ENCODE measurements around the gene EEF1AKMT2. TPM values are rescaled to one million over a fixed set of nuclear protein-coding genes. Genes with fewer than 3 reads are reported as not detected.

Gene EEF1AKMT2
- total RNA-seq, 1 experiment from 2014 or later, result 18.2 TPM

GRCh38 chr10:124831116-124831515, 39.4 kb upstream of the EEF1AKMT2 start:
- ATAC-seq (no peak), DNase-seq (no peak)
- Histone ChIP-seq H3K4me1 (ENCODE audit: insufficient read depth, low read length) (no peaks in the 10 kb centered on the region), H3F3A (ENCODE audit: low read length, unreplicated experiment) (no peaks in the 10 kb centered on the region), H4K20me1 (ENCODE audit: low read length) (no peaks in the 10 kb centered on the region), H3K27me3 (ENCODE audit: low read length) (no peaks in the 10 kb centered on the region), H3K36me3 (ENCODE audit: low read depth, low read length) (peaks cover 31% of the 10 kb centered on the region), H3K79me2 (ENCODE audit: low read length) (no peaks in the 10 kb centered on the region), H2AFZ (ENCODE audit: low read length) (no peak overlapping the region), H3K27ac (ENCODE audit: low read length) (no peak overlapping the region), H3K9ac (ENCODE audit: low read length) (no peak overlapping the region), H3K4me2 (ENCODE audit: low read length) (no peak overlapping the region), H3K9me3 (ENCODE audit: low read length) (no peaks in the 10 kb centered on the region), H3K4me3 (ENCODE audit: low read length) (no peak overlapping the region), H3K9me2 (replicated peaks; ENCODE audit: low read length) (no peaks in the 10 kb centered on the region)
- BruUV-seq (replicated peaks), result no TSS peak
- intact Hi-C loops (cut with micrococcal nuclease), result no loop called here
- ChIA-PET POLR2A (ENCODE audit: unreplicated experiment) (no interaction called here), CTCF (no interaction called here)
- no peak for TF ChIP-seq CTCF (conservative IDR thresholded peaks at IDR 0.05; ENCODE audit: low read depth, low read length)
- TF ChIP-seq EZH2 (IDR thresholded peaks at IDR 0.05; ENCODE audit: low read length, unreplicated experiment), result no peak
- no peak for TF ChIP-seq EZH2phosphoT487 (IDR thresholded peaks at IDR 0.05; ENCODE audit: borderline replicate concordance, low read length)

DNA sequence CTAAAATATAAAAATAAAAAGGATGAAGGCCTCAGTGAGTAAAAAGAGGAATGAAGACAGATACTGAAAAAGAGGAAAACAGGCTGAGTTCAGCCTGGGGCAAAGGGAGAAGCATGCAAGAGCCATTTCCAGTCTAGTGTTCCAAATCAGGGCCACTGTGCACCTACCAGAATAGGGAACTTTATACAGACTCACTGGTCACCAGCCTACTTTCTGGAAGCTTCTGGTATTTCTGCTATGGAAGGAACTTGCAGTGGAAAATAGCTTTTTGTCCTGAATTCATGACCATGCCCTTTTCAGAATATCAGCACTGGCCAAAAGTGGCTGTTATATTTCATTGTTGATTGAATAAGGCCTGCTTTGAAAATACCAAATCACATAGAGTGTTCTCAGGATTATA, 38.8 kb upstream of the EEF1AKMT2 start:
- Histone ChIP-seq H3K79me2 (ENCODE audit: low read length) (no peaks in the 10 kb centered on the region), H3K9ac (ENCODE audit: low read length) (no peak overlapping the region), H3K9me3 (ENCODE audit: low read length) (no peaks in the 10 kb centered on the region), H3K4me2 (ENCODE audit: low read length) (no peak overlapping the region), H2AFZ (ENCODE audit: low read length) (no peak overlapping the region), H3F3A (ENCODE audit: low read length, unreplicated experiment) (no peaks in the 10 kb centered on the region), H3K9me2 (replicated peaks; ENCODE audit: low read length) (no peaks in the 10 kb centered on the region), H3K36me3 (ENCODE audit: low read depth, low read length) (peaks cover 31% of the 10 kb centered on the region), H3K27me3 (ENCODE audit: low read length) (no peaks in the 10 kb centered on the region), H3K4me1 (ENCODE audit: insufficient read depth, low read length) (no peaks in the 10 kb centered on the region), H3K4me3 (ENCODE audit: low read length) (no peak overlapping the region), H4K20me1 (ENCODE audit: low read length) (no peaks in the 10 kb centered on the region), H3K27ac (ENCODE audit: low read length) (no peak overlapping the region)
- POLR2A ChIA-PET (ENCODE audit: unreplicated experiment), result no interaction called here
- intact Hi-C loops (cut with micrococcal nuclease), result no loop called here
- no peak for TF ChIP-seq CTCF (conservative IDR thresholded peaks at IDR 0.05; ENCODE audit: low read depth, low read length)
- CTCF ChIA-PET, result no interaction called here
- DNase-seq (no peak), ATAC-seq (no peak)
- BruUV-seq (replicated peaks), result no TSS peak

GRCh38 chr10:124829447-124830115, 37.9 kb upstream of the EEF1AKMT2 start:
- intact Hi-C loops (cut with micrococcal nuclease), result loop anchor here (5.0 kb wide), 1 partner anchor 287 kb away; no protein-coding TSS in a partner anchor
- TF ChIP-seq EZH2 (IDR thresholded peaks at IDR 0.05; ENCODE audit: low read length, unreplicated experiment) (no peak), CTCF (conservative IDR thresholded peaks at IDR 0.05; ENCODE audit: low read depth, low read length) (no peak), EZH2phosphoT487 (IDR thresholded peaks at IDR 0.05; ENCODE audit: borderline replicate concordance, low read length) (no peak)
- Histone ChIP-seq H3F3A (ENCODE audit: low read length, unreplicated experiment) (no peaks in the 10 kb centered on the region), H3K36me3 (ENCODE audit: low read depth, low read length) (peaks cover 31% of the 10 kb centered on the region), H3K27ac (ENCODE audit: low read length) (no peak overlapping the region), H3K27me3 (ENCODE audit: low read length) (no peaks in the 10 kb centered on the region), H3K9me3 (ENCODE audit: low read length) (no peaks in the 10 kb centered on the region), H3K4me2 (ENCODE audit: low read length) (no peak overlapping the region), H3K9me2 (replicated peaks; ENCODE audit: low read length) (no peaks in the 10 kb centered on the region), H4K20me1 (ENCODE audit: low read length) (no peaks in the 10 kb centered on the region), H3K4me1 (ENCODE audit: insufficient read depth, low read length) (no peaks in the 10 kb centered on the region), H3K4me3 (ENCODE audit: low read length) (no peak overlapping the region), H3K9ac (ENCODE audit: low read length) (no peak overlapping the region), H3K79me2 (ENCODE audit: low read length) (no peaks in the 10 kb centered on the region), H2AFZ (ENCODE audit: low read length) (no peak overlapping the region)
- ATAC-seq (no peak), DNase-seq (no peak)
- BruUV-seq (replicated peaks), result no TSS peak
- CTCF ChIA-PET, result no interaction called here
- POLR2A ChIA-PET (ENCODE audit: unreplicated experiment), result no interaction called here

Data from PC-3 (cell line).